Mucosa of descending colon (tissue), 3 donors: ENCODE measurements around the gene CRABP1. TPM values are rescaled to one million over a fixed set of nuclear protein-coding genes. Genes with fewer than 3 reads are reported as not detected.

Experiments
- ATAC-seq: fragments of 200-7000 bp; cut with Tn5 transposase; one replicate; pipeline ENCODE4 v1.9.1; 2020; ENCODE audit warnings: mild to moderate bottlenecking, moderate library complexity
- DNase-seq, 3 donors: peaks; one replicate each; pipeline ENCODE4 v3.0.0-alpha.2; 2020
- H3K36me3 ChIP-seq: fragments of 200-600 bp; one replicate; pipeline ENCODE4 v1.8.0; 2021; ENCODE audit warnings: low read depth, mild to moderate bottlenecking
- H3K4me1 ChIP-seq: fragments of 200-600 bp; one replicate; pipeline ENCODE4 v1.8.0; 2021; ENCODE audit warnings: low read depth, mild to moderate bottlenecking
- H3K4me3 ChIP-seq: fragments of 200-600 bp; one replicate; pipeline ENCODE4 v1.8.0; 2021; ENCODE audit warnings: mild to moderate bottlenecking
- H3K9me3 ChIP-seq: fragments of 200-600 bp; one replicate; pipeline ENCODE4 v1.8.0; 2021; ENCODE audit warnings: mild to moderate bottlenecking
- CTCF ChIP-seq: fragments of 200-600 bp; IDR thresholded peaks from one replicate; pipeline ENCODE4 v1.8.0; 2022; ENCODE audit warnings: antibody characterized with exemption, mild to moderate bottlenecking
- intact Hi-C, 2 donors: fragments of 100-400 bp; cut with DNase I in 1 of 2; cut with micrococcal nuclease in 1 of 2; formaldehyde crosslinking; loops; one replicate each; pipeline versions ENCODE4 v1.11.0 to v1.11.1; 2022; cut with DNase I, micrococcal nuclease
- total RNA-seq, 3 donors: library from RNA; stranded (reverse); fragmentation: NEBNext Ultra II Directional in 2 of 3; extraction: Animal tissue kit (Norgen Biotek cat#: 25700) in 2 of 3; gene quantifications; one replicate each; pipeline versions ENCODE4 v1.2.1 to v1.2.4, GENCODE V29; 2021 to 2023
- donor health status: DM: no; HTN: no; CAD: no; lungs with moderate emphysema.
- donor health status: DM: no; HTN: no; CAD: no.
- donor health status: DM: no; HTN: yes; CAD: no.

The CRABP1 gene
- total RNA-seq, 3 donors from 2014 or later = 0.67 to 6.2 (median 2.4) TPM

- no peak overlapping the region for H3K4me3 ChIP-seq
- no peaks in the 10 kb centered on the region for H3K36me3 ChIP-seq
- ATAC-seq (no peak), DNase-seq (no peak)
- intact Hi-C loops = no loop called here
- no peak for TF ChIP-seq CTCF
- H3K4me1 ChIP-seq = no peaks in the 10 kb centered on the region
- no peaks in the 10 kb centered on the region for H3K9me3 ChIP-seq
Measured at GRCh38 chr15:78322724-78323521, 17.2 kb upstream of the CRABP1 start.

- ATAC-seq = no peak
- no peaks in the 10 kb centered on the region for H3K9me3 ChIP-seq
- no peaks in the 10 kb centered on the region for H3K4me1 ChIP-seq
- intact Hi-C loops = no loop called here
- no peak for TF ChIP-seq CTCF
- no peak for DNase-seq
- no peak overlapping the region for H3K4me3 ChIP-seq
- H3K36me3 ChIP-seq = no peaks in the 10 kb centered on the region
Measured at GRCh38 chr15:78323693-78324092, 16.5 kb upstream of the CRABP1 start.

- H3K4me1 ChIP-seq = no peaks in the 10 kb centered on the region
- no peak overlapping the region for H3K4me3 ChIP-seq
- DNase-seq = no peak
- ATAC-seq = no peak
- intact Hi-C loops = no loop called here
- TF ChIP-seq CTCF = no peak
- H3K9me3 ChIP-seq = no peaks in the 10 kb centered on the region
- H3K36me3 ChIP-seq = no peaks in the 10 kb centered on the region
Measured at GRCh38 chr15:78324144-78324543, 16.0 kb upstream of the CRABP1 start.

GRCh38 chr15:78325092-78325843 is 14.9 kb upstream of the CRABP1 start:
- TF ChIP-seq CTCF = no peak
- no peaks in the 10 kb centered on the region for H3K36me3 ChIP-seq
- peak; percentile 32 for ATAC-seq
- H3K4me1 ChIP-seq = no peaks in the 10 kb centered on the region
- H3K4me3 ChIP-seq = no peak overlapping the region
- peak in 2 of 3 donors; percentile 7 to 33 for DNase-seq
- no peaks in the 10 kb centered on the region for H3K9me3 ChIP-seq
- intact Hi-C loops = no loop called here

GRCh38 chr15:78327466-78327865 is 12.7 kb upstream of the CRABP1 start:
- H3K4me1 ChIP-seq = no peaks in the 10 kb centered on the region
- TF ChIP-seq CTCF = no peak
- H3K4me3 ChIP-seq = no peak overlapping the region
- no peak for DNase-seq
- intact Hi-C loops = no loop called here
- H3K36me3 ChIP-seq = no peaks in the 10 kb centered on the region
- no peaks in the 10 kb centered on the region for H3K9me3 ChIP-seq
- no peak for ATAC-seq
